Stimulated activated CD8-positive, alpha-beta memory T cell treated with anti-CD3 and anti-CD28 coated beads, Interleukin-15, amount 100 ng/mL, for 4 hours (primary cell): ENCODE results near the gene IL1RAPL2.
"Not testable (repeated sequence)": the region's sequence is repeated elsewhere in the genome, so short reads cannot be mapped to it uniquely, and the experiment has no call there.

Experiments
- DNase-seq, 2 donors: peaks; one replicate each; pipeline ENCODE4 v3.0.0-alpha.2; 2020; ENCODE audit warnings: low read depth in 2 of 2

The IL1RAPL2 gene

DNA sequence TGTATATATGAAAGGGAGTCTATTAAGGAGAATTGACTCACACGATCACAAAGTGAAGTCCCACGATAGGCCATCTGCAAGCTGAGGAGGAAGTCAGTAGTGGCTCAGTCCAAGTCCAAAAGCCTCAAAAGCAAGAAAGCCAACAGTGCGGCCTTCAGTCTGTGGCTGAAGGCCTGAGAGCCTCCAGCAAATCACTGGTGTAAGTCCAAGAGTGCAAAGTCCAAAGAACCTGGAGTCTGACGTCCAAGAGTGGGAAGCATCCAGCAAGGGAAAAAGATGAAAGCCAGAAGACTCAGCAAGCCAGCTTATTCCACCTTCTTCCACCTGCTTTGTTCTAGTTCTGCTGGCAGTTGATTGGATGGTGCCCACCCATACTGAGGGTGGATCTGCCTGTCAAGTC lies 104.1 kb downstream of the IL1RAPL2 start:
- no peak for DNase-seq

DNA sequence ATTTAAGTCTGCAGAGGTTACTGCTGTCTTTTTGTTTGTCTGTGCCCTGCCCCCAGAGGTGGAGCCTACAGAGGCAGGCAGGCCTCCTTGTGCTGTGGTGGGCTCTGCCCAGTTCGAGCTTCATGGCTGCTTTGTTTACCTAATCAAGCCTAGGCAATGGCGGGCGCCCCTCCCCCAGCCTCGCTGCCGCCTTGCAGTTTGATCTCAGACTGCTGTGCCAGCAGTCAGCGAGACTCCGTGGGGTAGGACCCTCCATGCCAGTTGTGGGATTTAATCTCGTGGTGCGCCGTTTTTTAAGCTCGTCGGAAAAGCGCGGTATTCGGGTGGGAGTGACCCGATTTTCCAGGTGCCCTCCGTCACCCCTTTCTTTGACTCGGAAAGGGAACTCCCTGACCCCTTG lies 111.5 kb downstream of the IL1RAPL2 start:
- DNase-seq: not testable (repeated sequence)

DNA sequence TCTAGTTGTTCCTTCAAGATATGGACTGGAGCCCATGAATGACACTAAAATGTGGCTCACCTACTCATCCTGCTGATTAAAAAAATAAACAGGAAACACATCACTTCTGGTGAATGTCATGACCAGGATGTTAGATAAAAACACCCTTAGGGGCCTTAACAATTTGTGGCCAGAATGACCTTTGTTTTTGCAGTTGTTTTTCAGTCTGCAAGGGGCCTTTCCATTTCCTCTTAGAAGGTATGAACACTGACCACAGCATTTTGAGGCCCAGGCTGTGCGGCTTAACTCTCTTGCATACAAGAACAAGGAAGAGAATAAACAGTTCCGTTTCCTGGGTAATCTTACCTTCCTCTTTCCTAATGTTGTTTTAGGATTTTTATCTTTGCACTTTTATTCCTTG lies 113.2 kb downstream of the IL1RAPL2 start:
- DNase-seq: no peak

DNA sequence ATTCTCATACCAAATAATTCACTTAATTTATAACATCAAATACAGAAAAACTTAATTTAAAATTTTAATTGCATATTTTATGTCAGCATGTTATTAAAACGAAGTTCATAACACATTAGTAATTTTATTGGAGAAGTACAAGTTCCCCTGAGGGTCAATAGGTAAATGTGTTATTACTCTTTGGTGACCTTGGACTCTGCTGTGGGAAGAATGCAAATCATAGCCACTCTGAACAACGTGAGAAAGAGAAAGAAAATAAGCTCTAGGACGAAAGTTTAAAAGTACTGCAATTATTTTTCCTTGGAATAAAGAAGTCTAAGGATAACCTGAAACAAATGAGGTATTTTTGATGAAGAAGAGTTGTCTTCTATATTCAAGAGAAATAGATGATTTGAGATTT lies 115.2 kb downstream of the IL1RAPL2 start:
- DNase-seq: no peak

DNA sequence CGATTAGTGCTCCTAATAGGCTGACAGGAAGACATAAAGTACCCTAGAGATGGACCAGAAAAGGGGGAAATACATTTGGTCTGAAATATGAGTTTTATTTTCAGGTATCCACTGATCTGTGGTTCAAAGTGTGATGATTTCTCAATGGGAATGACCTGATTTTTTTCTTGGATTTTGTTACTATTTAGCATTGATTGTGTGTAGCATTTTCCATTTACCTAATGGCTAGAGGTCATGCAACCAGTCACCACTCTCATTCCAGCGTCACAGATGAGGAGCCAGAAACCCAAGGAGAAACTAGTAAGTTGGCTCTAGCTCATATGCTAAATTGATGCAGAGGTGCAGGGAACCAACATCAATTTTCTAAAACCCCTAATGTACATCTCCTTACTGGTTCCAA lies 118.1 kb downstream of the IL1RAPL2 start:
- DNase-seq: no peak

DNA sequence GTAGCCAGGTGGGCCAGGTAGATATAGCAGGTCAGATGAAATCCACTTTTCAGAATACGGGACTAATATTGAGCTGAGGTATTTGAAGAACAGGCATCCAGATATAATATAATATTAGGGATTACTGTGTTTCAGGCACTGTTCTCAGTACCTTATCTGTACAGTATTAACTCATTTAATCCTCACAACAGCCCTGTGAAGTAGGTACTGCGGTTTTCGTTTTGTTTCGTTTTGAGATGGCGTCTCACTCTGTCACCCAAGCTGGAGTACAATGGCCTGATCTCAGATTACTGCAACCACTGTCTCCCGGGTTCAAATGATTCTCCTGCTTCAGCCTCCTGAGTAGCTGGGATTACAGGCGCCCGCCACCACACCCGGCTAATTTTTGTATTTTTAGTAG lies 129.6 kb downstream of the IL1RAPL2 start:
- no peak for DNase-seq

DNA sequence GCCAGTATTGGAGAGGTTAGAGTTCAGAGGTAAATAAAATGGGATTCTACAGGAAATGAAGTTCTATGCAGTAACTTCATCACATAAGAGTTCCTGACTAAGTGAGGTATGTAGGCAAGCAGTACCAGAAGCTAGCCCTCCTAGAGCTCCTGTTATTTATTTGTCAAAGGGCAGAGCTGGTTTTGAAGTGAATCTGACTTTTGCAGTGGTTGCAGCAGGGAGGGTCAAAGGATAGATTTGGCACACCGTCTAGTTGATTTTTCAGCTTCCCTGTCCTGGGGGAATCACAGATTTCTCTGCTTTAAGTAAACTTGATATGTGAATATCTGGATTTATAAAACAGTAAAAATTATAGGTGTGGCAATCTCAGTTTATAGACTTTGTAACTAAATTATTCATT lies 130.7 kb downstream of the IL1RAPL2 start:
- no peak for DNase-seq

DNA sequence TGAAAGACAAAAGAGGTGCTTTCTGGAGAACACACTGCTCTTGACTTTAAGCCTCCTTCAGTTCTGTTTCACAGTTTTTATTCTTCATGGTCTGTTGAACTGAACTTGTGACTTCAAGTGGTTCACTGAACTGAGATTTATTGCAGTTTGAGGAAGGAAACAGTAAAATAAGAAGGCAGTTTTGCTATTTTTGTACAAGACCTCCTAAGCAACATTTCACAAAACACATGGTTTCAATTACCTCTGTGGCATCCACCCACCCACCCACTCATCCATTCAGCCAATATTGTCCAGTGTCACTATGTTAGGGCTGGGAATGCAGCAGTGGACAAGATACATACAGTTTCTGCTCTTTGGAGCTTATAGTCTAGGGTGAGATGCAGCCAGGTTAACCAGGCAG lies 131.3 kb downstream of the IL1RAPL2 start:
- DNase-seq: no peak

DNA sequence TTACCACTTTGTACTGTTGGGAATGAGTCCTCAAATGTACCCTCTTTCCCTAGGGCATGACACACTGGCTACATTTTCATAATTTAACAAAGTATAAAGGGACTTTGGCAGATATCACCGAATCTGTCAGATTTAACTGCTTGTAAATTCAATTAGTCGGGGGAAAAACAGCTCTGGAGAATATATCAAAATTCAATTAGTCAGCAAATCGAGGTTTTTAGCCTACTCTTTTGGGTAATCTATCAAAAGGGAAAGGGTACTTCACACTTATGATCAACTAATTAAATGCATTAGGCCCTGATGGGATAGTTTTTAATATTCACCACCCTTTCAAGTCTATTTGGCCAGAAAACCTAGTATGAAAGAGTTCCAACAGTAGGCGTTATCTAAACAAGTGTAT lies 141.0 kb downstream of the IL1RAPL2 start:
- no peak for DNase-seq

DNA sequence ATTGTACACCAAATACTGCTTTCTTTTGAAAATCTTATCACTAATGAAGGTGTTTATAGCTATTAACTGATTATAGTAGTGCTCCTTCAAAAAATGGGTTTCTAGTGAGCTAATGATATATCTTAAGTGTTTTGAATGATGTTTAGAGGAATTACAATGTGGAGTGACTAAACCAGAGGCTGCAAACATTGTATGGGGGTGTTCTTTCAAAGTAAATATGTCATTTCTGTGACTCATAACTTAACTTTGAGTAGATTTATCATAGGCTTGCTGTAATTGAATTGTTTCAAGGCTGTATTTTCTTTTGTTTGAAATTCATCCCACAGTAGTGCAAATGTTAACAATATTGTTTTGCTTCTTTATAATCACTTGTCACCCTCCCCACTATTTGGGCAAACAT lies 141.6 kb downstream of the IL1RAPL2 start:
- no peak for DNase-seq

DNA sequence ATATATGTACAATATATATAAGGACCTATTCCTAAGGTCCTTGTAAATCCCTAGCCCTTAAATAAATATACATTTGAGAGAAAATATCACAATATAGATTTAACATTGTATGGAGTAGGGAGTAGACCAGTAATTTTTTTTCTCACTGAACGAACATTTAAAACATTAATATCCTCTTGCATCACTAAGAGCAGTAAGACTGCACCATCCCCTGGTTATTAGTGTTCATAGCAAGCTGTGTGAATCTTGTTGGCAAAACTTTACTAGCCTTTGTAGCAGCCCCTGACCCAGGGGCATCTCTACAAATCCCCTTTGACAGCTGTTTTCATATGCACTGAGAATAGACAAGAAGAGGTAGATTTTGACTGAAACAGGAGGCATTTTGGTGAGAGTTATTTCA lies 146.5 kb downstream of the IL1RAPL2 start:
- no peak for DNase-seq

DNA sequence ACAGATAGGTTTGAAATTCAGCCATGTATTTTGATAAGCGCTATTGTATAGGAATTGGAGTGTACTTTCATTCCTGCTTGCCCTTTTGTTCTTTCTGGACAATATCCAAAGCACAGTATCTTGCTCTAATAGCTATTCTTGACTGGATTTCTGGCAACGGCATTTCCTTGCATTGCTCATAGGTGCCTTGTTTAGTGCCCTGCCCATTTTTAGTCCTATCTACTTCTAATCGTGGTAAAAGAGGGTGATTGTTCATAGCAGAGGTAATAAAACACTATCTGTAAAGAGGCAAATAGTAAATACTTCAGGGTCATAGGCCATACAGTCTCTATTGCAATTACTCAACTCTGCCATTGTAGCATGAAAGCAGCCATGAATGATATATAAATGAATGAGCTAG lies 155.9 kb downstream of the IL1RAPL2 start:
- DNase-seq: no peak

DNA sequence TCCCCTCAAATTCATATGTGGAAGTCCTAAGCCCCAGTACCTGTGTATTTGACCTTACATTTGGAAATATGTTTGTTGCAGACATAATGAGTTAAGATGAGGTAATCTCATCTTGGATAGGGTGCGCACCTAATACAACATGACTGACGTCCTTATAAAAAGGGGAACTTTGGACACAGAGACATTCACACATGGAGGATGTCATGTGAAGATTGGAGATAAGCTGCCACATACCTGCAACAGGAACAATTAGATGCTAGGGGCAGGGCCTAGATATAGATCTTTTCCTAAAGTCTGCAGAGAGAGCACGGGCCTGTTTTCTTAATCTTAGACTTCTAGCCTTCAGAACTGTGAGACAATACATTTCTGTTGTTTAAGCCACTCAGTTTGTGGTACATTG lies 162.5 kb downstream of the IL1RAPL2 start:
- DNase-seq: no peak

DNA sequence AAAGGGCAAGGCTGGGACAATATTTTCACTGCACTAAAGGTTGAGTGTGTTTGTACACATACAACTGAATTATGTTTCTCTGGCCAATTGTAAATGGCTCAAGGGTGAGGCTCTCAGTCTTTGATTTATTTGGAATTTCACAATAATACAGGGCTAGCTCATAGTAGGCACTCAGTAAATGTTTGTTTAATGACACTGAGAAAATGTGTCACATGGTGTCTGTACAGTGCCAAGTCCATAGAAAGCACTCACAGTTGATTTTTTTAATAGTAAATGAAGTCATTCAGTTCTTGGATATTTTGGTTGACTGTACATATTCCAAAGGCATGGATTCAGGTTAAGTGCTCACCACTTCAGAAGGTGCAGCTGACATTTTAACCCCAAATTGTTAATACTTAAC lies 176.4 kb downstream of the IL1RAPL2 start:
- DNase-seq: no peak

DNA sequence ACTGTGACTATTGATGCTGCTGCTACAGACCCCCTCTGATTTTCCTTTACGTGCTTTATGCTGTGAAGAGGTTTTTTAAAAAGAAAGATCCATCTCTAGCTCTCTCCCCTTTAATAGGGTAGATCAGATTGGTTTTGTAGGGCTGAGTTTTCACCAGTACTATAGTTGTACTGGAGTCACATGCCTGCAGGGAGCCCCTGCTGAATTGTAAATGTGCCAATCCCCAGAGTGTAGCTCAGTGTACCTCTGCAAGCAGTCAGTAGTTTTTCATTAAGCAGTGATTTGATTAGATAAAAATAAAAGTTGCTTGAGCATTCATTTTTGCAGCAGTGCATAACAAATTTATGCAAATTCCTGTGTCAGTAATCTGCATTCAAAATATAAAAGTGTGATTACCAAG lies 179.2 kb downstream of the IL1RAPL2 start:
- no peak for DNase-seq

DNA sequence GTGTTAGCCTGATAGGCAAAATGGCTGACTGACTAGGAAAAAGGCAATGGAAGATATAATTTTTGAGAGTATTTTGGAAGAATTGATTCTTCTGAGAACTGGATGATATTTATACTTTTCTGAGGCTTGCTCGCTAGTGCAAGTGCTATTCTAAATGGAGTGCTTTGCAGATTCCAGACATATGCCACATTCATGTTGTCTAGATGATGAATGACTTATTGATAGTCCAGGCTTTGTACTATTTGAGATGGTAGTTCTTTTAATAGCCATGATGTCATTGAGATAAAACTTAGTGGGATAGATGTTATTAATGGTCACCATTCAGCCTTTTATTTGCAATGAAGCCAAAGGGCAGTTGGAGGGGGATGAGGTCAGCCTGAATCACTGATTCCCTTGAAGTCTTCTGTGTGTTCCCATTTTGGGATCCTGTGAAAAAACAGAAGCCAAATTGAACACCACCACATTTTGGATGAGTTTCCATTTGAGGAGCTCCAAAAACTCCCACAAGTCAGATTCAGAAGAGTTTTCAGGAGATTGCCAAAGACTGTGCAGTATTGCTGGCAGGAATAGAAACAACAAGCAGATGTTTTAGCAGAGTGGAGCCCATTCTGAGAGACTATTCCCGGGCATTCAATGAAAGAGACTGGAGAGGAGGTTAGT lies 184.1 kb downstream of the IL1RAPL2 start:
- no peak for DNase-seq

DNA sequence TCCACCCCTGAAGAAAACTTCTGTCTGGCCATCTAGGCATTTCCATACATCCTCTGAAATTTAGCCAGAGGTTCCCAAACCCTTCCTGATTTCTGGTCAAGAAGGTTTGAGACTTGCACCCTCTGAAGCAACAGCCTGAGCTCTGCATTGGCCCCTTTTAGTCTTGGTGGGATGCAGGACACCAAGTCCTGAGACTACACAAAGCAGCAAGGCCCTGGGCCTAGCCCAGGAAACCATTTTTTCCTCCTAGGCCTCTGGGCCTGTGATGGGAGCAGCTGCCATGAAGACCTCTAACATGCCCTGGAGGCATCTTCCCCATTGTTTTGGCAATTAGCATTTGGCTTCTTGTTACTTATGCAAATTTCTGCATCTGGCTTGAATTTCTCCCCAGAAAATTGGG lies 196.6 kb downstream of the IL1RAPL2 start:
- no peak for DNase-seq

DNA sequence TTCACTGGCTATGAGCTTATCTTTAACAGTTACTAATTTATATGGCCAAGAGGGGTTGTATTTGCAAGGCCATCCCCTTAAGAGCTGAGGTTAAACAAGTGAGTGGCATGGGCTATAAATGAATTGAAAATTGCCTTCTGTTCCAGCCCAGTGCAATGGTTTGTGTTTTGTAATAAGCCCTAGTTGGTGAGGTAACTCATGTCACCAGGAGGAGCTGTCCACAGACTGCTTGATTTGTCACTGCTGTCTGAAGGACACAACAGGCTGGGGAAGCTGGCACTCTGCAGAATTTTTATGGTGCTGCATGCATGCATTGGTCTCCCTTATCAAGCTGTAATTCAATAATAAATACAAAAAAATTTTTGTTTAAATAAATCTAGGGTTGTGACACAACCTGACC lies 223.8 kb downstream of the IL1RAPL2 start:
- DNase-seq: no peak

DNA sequence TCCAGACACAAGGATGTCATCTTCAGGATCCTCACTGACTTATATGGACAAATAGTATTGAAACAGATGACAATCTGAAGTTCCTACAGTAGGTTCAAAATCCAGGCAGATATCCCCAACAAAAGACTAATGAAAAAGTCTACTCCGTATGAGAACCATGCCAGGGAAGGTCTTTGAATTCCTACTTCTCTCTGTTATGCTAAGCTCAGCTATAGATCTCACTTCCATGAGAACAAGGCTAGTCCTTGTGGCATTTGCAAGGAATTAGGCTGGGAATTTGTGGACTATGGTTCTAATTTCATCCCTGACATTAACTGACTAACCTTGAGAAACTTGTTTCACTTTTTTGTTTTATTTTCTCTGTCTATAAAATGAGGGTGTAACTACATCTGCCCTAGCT lies 229.8 kb downstream of the IL1RAPL2 start:
- DNase-seq: no peak

DNA sequence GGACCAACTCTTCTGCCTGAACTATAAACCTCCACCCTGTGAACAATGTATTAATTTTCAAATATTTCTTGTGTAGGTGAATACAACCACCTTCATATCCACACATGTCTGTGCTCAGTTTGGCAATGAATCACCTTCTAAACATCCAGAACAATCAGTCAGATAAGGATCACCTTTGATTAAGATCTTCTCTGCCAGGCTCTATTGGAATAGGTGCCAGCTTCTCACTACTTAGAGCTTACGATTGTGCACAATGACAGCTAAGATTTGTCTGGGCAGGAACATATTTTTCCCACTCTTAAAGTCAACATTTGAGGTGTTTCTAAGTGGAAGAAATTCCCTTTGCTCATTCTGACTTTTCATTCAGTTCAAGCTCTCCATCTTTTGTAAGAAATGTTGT lies 237.2 kb downstream of the IL1RAPL2 start:
- no peak for DNase-seq

DNA sequence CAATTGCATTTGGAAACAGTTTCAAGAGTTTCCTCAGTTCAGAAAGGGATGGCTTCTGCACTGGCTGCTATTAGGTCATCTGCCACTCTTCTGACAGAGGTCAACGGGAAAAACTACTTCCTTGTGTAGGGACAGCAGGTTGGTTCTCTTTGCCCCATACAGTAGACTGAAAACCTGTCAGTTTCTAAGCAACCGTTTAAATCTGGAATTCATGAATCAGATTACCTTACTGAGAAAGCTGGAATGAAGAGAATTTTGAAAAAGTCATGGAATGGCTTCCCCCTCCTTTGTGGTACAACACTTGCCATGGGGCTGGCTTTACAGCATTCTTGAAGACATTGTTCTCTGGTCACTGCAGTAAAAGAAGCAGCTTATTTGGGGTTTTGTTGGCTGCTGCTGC lies 240.3 kb downstream of the IL1RAPL2 start:
- DNase-seq: no peak

DNA sequence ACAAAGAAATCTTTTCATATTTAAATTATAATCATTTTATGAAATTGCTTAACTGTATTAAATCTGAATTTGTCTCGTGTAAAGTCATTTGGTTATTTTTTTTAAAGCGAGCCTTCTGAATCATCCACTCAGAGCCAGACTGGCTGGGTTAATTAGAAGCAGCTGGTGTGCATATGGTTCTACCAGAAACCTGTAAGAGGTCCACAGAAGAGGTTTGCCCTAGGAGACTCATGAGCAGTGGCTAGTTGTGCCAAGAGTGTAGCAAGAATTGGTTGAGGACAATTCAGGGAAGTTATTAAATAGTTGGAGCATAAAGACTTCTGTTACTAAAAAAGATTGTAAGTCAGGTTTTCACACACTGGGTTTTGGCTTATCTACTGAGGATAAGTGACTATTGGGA lies 267.4 kb downstream of the IL1RAPL2 start:
- DNase-seq: no peak

DNA sequence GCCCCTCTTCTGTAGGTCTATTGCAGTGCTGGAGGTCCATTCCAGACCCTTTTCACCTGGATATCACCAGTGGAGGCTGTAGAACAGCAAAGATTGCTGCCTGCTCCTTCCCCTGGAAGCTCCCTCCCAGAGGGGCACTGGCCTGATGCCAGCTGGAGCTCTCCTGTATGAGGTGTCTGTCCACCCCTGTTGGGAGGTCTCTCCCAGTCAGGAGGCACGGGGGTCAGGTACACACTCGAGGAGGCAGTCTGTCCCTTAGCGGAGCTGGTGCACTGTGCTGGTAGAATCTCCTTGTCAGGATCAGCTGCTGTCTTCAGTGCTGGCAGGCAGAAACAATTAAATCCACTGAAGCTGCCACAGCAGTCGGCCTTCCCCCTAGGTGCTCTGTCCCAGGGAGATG lies 276.6 kb downstream of the IL1RAPL2 start:
- DNase-seq: no peak

DNA sequence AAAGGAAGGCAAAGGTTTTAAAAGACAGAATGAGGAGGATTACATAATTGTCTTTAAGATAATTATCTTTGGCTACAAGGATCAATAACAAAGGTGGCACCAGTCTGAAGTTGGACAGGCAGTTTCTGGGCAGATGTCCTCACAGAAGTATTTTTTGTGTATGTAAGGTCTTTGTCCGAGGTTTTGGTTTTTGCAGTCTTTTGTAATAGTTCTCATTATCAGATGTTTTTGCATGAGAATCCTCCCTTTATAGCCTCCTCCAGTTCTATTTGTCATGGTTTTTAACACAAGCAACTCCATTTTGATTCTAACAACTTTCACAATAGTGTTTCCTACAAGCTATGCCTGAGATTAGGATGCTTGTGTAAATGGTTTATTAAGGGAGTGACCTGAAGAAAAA lies 286.2 kb downstream of the IL1RAPL2 start:
- DNase-seq: no peak

DNA sequence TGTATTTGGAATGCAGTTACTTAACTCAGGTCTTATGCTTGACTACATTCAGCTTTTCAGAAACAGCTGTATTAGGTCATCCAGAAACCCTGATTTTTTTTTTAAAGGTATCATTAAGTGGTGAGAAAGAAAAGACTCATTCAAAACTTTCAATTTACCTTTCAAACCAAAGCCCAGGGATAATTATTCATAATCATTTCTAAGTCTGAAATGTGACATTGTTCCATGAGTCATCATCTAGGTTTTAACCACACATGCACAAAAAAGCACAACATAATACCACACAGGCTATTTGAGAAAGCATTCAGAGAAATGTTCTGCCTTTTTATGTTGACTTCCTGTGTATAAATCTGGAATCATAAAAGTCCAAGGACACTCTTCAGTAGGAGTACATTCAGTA lies 288.2 kb downstream of the IL1RAPL2 start:
- no peak for DNase-seq
